GM23248 (cell line): ENCODE results near the gene PPP1R3D. TPM values are rescaled to one million over a fixed set of nuclear protein-coding genes. Genes with fewer than 3 reads are reported as not detected.

ENCODE experiments used
- DNase-seq: peaks from one replicate; pipeline ENCODE4 v3.0.0-alpha.2; 2015
- H2AFZ ChIP-seq: fragments of 200-600 bp; sonication (generic); 2 replicates; pipeline ENCODE4 v1.6.1; 2016; ENCODE audit warnings: antibody characterized with exemption
- H3F3A ChIP-seq: fragments of 200-600 bp; sonication (generic); 2 replicates; pipeline ENCODE4 v1.6.1; 2016; ENCODE audit warnings: mild to moderate bottlenecking, antibody characterized with exemption, mixed run types; ENCODE audit not compliant: insufficient read depth
- H3K27ac ChIP-seq: fragments of 200-600 bp; sonication (generic); 2 replicates; pipeline ENCODE4 v1.5.1; 2016; ENCODE audit warnings: mild to moderate bottlenecking
- H3K27me3 ChIP-seq: fragments of 200-600 bp; sonication (generic); replicated peaks from 2 replicates; pipeline ENCODE4 v1.6.1; 2016; ENCODE audit warnings: mild to moderate bottlenecking; ENCODE audit not compliant: insufficient read depth
- H3K36me3 ChIP-seq: fragments of 200-600 bp; sonication (generic); 2 replicates; pipeline ENCODE4 v1.6.1; 2016; ENCODE audit warnings: low read depth, mild to moderate bottlenecking
- H3K4me1 ChIP-seq: fragments of 200-600 bp; sonication (generic); 2 replicates; pipeline ENCODE4 v1.6.1; 2016; ENCODE audit warnings: mild to moderate bottlenecking; ENCODE audit not compliant: insufficient read depth
- H3K4me2 ChIP-seq: fragments of 200-600 bp; sonication (generic); one replicate; pipeline ENCODE4 v1.6.1; 2016; ENCODE audit warnings: mild to moderate bottlenecking; ENCODE audit not compliant: unreplicated experiment
- H3K4me3 ChIP-seq: fragments of 200-600 bp; sonication (generic); 2 replicates; pipeline ENCODE4 v1.5.1; 2016; ENCODE audit warnings: mild to moderate bottlenecking
- H3K79me2 ChIP-seq: fragments of 200-600 bp; sonication (generic); 2 replicates; pipeline ENCODE4 v1.6.1; 2016; ENCODE audit warnings: mild to moderate bottlenecking; ENCODE audit not compliant: insufficient read depth
- H3K9ac ChIP-seq: fragments of 200-600 bp; sonication (generic); 2 replicates; pipeline ENCODE4 v1.6.1; 2016; ENCODE audit warnings: mild to moderate bottlenecking
- H3K9me2 ChIP-seq: fragments of 200-600 bp; sonication (generic); 2 replicates; pipeline ENCODE4 v1.6.1; 2016; ENCODE audit warnings: mixed run types, mild to moderate bottlenecking, moderate library complexity; ENCODE audit not compliant: insufficient read depth
- H3K9me3 ChIP-seq: fragments of 200-600 bp; sonication (generic); one replicate; pipeline ENCODE4 v1.6.1; 2017; ENCODE audit warnings: low read depth
- H4K20me1 ChIP-seq: fragments of 200-600 bp; sonication (generic); 2 replicates; pipeline ENCODE4 v1.6.0; 2016; ENCODE audit not compliant: insufficient read depth
- EZH2 ChIP-seq: fragments of 200-600 bp; sonication (generic); IDR thresholded peaks from 2 replicates; pipeline ENCODE4 v1.6.1; 2018; ENCODE audit warnings: antibody characterized with exemption, mild to moderate bottlenecking; ENCODE audit not compliant: insufficient read depth, poor library complexity, severe bottlenecking
- EZH2phosphoT487 ChIP-seq: fragments of 200-600 bp; sonication (generic); IDR thresholded peaks from 2 replicates; pipeline ENCODE4 v1.6.1; 2018; ENCODE audit warnings: antibody characterized with exemption, moderate library complexity, mild to moderate bottlenecking, low read depth; ENCODE audit not compliant: insufficient read depth
- WGBS, 2 experiments: methylation state at CpG; one replicate each; pipeline ENCODE4 v1.1.6; 2015 to 2017; ENCODE audit warnings: low lambda C conversion rate in 2 of 2, low coverage in 1 of 2; ENCODE audit errors: missing lambda C conversion rate in 2 of 2; 5-methylcytosine and 5-hydroxymethylcytosine counted together
- in situ Hi-C: fragments of 300-500 bp; cut with MboI; formaldehyde crosslinking; loops from 2 replicates; pipeline ENCODE4 v1.15.0; 2020
- polyA plus RNA-seq: library from polyadenylated mRNA; unstranded; fragments of >200 nt; fragmentation: Nextera tagmentation; extraction: Ambion mirVana; gene quantifications from 2 replicates; pipeline ENCODE4 v1.2.1, GENCODE V29; 2016
- total RNA-seq: library from RNA; depleted of rRNA; stranded (reverse); fragments of >200 nt; shearing (Covaris generic); gene quantifications from 2 replicates; pipeline ENCODE4 v1.2.3, GENCODE V29; 2014

Gene PPP1R3D
- total and polyA plus RNA-seq, 2 experiments from 2014 or later, result 2.6 to 6.7 TPM

- Histone ChIP-seq H3K27me3 (no peaks in the 10 kb centered on the region), H2AFZ (no peak overlapping the region), H4K20me1 (no peaks in the 10 kb centered on the region), H3K4me1 (no peaks in the 10 kb centered on the region), H3K9me2 (no peaks in the 10 kb centered on the region), H3K79me2 (no peaks in the 10 kb centered on the region), H3K27ac (no peak overlapping the region), H3K9me3 (no peaks in the 10 kb centered on the region), H3F3A (no peaks in the 10 kb centered on the region), H3K36me3 (no peaks in the 10 kb centered on the region), H3K4me2 (no peak overlapping the region), H3K9ac (no peak overlapping the region), H3K4me3 (no peak overlapping the region)
- in situ Hi-C loops, result no loop called here
- no peak for TF ChIP-seq EZH2
- no peak for TF ChIP-seq EZH2phosphoT487
- 52 to 53% methylated on average over 12 of the region's 12 CpGs for WGBS, 2 experiments
- no peak for DNase-seq
Observed at GRCh38 chr20:59972037-59972801, 32.1 kb upstream of the PPP1R3D start.

DNA sequence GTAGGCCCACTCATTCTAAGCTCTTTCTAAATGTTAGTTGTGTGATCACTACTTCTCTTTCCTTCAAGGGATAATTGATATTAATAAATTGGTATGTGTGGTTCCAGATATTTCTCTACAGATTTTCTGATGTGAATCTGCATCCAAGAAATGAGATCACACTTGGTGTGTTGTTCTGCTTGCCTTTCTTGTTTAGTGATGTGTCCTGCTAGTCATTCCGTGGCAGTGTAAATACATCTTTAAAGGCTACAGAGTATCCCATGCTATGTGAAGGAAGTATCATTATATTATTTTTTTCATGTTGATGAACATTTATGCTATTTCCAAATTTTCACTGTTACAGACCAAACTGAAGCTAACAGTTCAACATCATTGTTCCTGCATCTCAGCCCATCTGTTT, 31.3 kb upstream of the PPP1R3D start:
- H3K4me1 ChIP-seq, result no peaks in the 10 kb centered on the region
- no peak overlapping the region for H3K4me3 ChIP-seq
- H3K9ac ChIP-seq, result no peak overlapping the region
- H3K27ac ChIP-seq, result no peak overlapping the region
- no peaks in the 10 kb centered on the region for H4K20me1 ChIP-seq
- H3K9me3 ChIP-seq, result no peaks in the 10 kb centered on the region
- H3K4me2 ChIP-seq, result no peak overlapping the region
- H2AFZ ChIP-seq, result no peak overlapping the region
- in situ Hi-C loops, result no loop called here
- DNase-seq, result no peak
- no peaks in the 10 kb centered on the region for H3K79me2 ChIP-seq
- TF ChIP-seq EZH2phosphoT487 (no peak), EZH2 (no peak)
- no peaks in the 10 kb centered on the region for H3K27me3 ChIP-seq
- WGBS, 2 experiments, result 29 to 38% methylated on average over 1 of the region's 1 CpG
- no peaks in the 10 kb centered on the region for H3K9me2 ChIP-seq
- H3F3A ChIP-seq, result no peaks in the 10 kb centered on the region
- H3K36me3 ChIP-seq, result no peaks in the 10 kb centered on the region

GRCh38 chr20:59966428-59966827, 26.3 kb upstream of the PPP1R3D start:
- Histone ChIP-seq H3K9me3 (no peaks in the 10 kb centered on the region), H3K27me3 (no peaks in the 10 kb centered on the region), H3K4me1 (no peaks in the 10 kb centered on the region), H3K79me2 (no peaks in the 10 kb centered on the region), H3K36me3 (no peaks in the 10 kb centered on the region), H3F3A (no peaks in the 10 kb centered on the region), H4K20me1 (no peaks in the 10 kb centered on the region), H2AFZ (no peak overlapping the region), H3K9me2 (no peaks in the 10 kb centered on the region), H3K27ac (no peak overlapping the region), H3K4me2 (no peak overlapping the region), H3K4me3 (no peak overlapping the region), H3K9ac (no peak overlapping the region)
- DNase-seq, result no peak
- TF ChIP-seq EZH2phosphoT487 (no peak), EZH2 (no peak)
- WGBS, 2 experiments, result 40 to 47% methylated on average over 3 of the region's 3 CpGs
- in situ Hi-C loops, result no loop called here

DNA sequence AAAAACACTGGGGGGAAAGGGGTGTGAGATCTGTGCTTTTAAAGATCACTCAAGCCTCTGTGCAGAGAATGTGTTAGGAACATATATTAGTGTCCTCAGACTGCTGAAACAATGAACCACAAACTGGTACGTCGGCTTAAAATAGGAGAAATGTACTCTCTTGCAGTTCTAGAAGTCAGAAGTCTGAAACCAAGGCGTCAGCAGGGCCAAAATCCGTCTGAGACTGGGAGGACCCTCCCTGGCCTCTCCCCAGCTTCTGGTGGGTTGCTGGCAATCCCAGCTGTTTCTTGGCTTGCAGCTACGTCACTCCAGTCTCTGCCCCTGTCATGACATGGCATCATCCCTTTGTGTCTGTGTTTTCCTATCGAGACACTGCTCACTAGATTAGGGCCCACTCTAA, 22.1 kb upstream of the PPP1R3D start:
- Histone ChIP-seq H3K9me3 (no peaks in the 10 kb centered on the region), H3K4me3 (no peak overlapping the region), H3K79me2 (no peaks in the 10 kb centered on the region), H3K36me3 (no peaks in the 10 kb centered on the region), H3K4me1 (no peaks in the 10 kb centered on the region), H4K20me1 (no peaks in the 10 kb centered on the region), H3K27me3 (no peaks in the 10 kb centered on the region), H3K27ac (no peak overlapping the region), H2AFZ (no peak overlapping the region), H3K4me2 (no peak overlapping the region), H3K9ac (no peak overlapping the region), H3F3A (no peaks in the 10 kb centered on the region), H3K9me2 (no peaks in the 10 kb centered on the region)
- WGBS, 2 experiments, result 61 to 62% methylated on average over 6 of the region's 6 CpGs
- TF ChIP-seq EZH2 (no peak), EZH2phosphoT487 (no peak)
- no peak for DNase-seq
- in situ Hi-C loops, result no loop called here
